HG02943 (cell line): ENCODE measurements around the gene FBXW11.

Experiments
- ATAC-seq: cut with Tn5 transposase; IDR thresholded peaks from one replicate; pipeline ENCODE4 v1.9.1; 2021; ENCODE audit warnings: mild to moderate bottlenecking, low read depth, moderate library complexity; ENCODE audit not compliant: unreplicated experiment

FBXW11 gene

GRCh38 chr5:171823269-171823668, 183.2 kb downstream of the FBXW11 start:
- ATAC-seq: no peak

DNA sequence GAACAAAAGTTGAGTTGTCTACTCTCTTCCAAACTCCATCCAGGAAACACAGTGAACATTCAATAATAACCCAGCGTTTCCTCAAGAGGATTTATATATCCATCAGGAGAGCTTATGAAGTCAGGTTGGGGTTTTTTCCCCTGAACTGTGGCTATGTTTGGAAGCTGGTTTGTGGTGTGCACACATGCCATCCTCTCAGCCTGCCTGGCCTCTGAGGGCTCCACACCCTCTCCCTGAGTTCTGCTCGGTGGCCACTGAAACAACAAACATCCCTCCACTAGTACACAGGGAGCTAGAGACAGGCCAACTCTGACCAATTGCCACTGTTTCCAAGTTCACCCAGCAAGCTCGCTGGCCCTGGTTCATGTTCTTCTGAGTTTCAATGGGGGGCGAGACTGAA, 185.2 kb downstream of the FBXW11 start:
- no peak for ATAC-seq

- no peak for ATAC-seq
Observed at GRCh38 chr5:171820561-171820960, 185.9 kb downstream of the FBXW11 start.

DNA sequence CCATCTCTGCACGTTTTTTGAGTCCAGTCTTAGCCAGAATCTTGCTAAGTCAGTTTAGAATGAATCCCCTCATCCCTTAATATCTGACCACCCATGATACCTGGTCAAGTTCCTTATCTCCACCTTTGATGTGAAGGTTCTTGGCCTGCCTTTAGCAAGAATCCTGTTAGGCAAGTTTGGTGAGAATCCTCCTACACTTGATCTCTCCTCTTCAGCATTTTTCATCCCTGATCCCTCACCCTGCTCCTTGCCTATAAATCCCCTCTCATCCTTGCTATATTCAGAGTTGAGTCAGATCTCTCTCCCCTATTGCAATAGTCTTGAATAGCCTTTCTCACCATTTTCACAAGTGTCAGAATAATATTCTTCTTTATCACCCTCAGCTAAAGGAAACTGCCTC, 189.8 kb downstream of the FBXW11 start:
- no peak for ATAC-seq

GRCh38 chr5:171813813-171814490, 192.5 kb downstream of the FBXW11 start:
- ATAC-seq: no peak

GRCh38 chr5:171813270-171813669, 193.2 kb downstream of the FBXW11 start:
- no peak for ATAC-seq
